ENCODE results near the gene GPX7.

GPX7 gene

DNA sequence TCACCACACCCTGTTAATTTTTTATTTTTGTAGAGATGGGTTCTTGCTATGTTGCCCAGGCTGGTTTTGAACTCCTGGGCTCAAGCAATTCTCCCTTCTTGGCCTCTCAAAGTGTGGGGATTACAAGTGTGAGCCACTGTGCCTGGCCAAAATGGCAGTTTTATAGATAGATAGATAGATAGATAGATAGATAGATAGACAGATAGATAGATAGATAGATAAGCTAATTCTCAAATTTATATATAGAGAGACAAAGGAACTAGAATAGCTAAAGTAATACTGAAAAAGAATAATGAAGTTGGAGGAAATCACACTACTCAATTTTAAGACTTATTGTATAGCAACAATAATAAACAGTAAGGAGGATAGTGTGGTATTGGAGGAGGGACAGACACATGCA is 51.9 kb downstream of the GPX7 start:
- Histone ChIP-seq H2BK5ac (ENCODE audit: low read depth, low read length, poor library complexity) (no peak overlapping the region), H3K36me3 (ENCODE audit: control insufficient read depth in 1 of 2, insufficient read depth in 2 of 2, low read length in 2 of 2) (no peaks in the 10 kb centered on the region), H3K18ac (ENCODE audit: low read length) (no peak overlapping the region), H3K4me2 (ENCODE audit: low read length) (no peak overlapping the region), H3K79me1 (ENCODE audit: low read length) (peaks cover 1% of the 10 kb centered on the region), H3K4me1 (ENCODE audit: control insufficient read depth in 1 of 2, insufficient read depth in 2 of 2, low read length in 2 of 2) (peaks cover 2 to 3% of the 10 kb centered on the region in 2 experiments), H4K91ac (ENCODE audit: low read depth, low read length) (peak overlapping the region; percentile 5), H2BK12ac (ENCODE audit: low read length) (no peak overlapping the region), H3K4me3 (ENCODE audit: low read depth, low read length) (no peak overlapping the region), H4K12ac (ENCODE audit: low read depth, low read length) (no peak overlapping the region), H3K4ac (ENCODE audit: low read depth, low read length) (no peak overlapping the region), H3K27me3 (ENCODE audit: insufficient read depth, low read length) (no peaks in the 10 kb centered on the region), H2BK120ac (ENCODE audit: insufficient read depth, low read length, poor library complexity) (no peak overlapping the region), H4K8ac (ENCODE audit: low read depth, low read length) (no peak overlapping the region), H2AK5ac (ENCODE audit: low read length) (no peak overlapping the region), H2AFZ (ENCODE audit: insufficient read depth, low read length, poor library complexity) (no peak overlapping the region), H3K23ac (ENCODE audit: low read length) (no peak overlapping the region), H3K14ac (ENCODE audit: low read length) (no peak overlapping the region), H3K27ac (ENCODE audit: low read depth, low read length) (no peak overlapping the region), H3K79me2 (ENCODE audit: control insufficient read depth, insufficient read depth, low read length, poor library complexity) (no peaks in the 10 kb centered on the region), H3K9me3 (ENCODE audit: insufficient read depth, low read depth, low read length) (no peaks in the 10 kb centered on the region), H3K9ac (ENCODE audit: low read length) (no peak overlapping the region)
- no peak for DNase-seq

DNA sequence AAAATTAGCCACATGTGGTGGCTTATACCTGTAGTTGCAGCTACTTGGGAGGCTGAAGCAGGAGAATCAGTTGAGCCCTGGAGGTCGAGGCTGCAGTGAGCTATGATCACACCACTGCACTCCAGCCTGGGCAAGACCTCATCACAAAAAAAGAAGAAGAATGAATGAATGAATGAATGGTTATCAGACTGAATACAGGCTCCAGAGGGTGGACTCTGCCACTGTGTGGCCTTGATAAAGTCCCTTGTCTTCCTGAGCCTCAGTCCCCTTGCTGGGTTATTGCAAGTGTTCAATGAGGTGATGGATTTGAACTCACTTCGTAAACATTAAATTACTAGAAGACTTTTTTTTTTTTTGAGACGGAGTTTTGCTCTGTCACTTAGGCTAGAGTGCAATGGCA is 55.5 kb downstream of the GPX7 start:
- H4K91ac ChIP-seq (ENCODE audit: low read depth, low read length) = no peak overlapping the region
- WGBS (ENCODE audit: extremely low coverage, insufficient coverage, insufficient read length) = no CpG with 5 or more reads among the region's 3 CpGs
- no peak overlapping the region for H3K18ac ChIP-seq (ENCODE audit: low read length)
- no peak overlapping the region for H4K8ac ChIP-seq (ENCODE audit: low read depth, low read length)
- H3K23ac ChIP-seq (ENCODE audit: low read length) = no peak overlapping the region
- no peak overlapping the region for H3K4ac ChIP-seq (ENCODE audit: low read depth, low read length)
- H3K9me3 ChIP-seq (ENCODE audit: insufficient read depth, low read depth, low read length) = no peaks in the 10 kb centered on the region
- H3K27me3 ChIP-seq (ENCODE audit: insufficient read depth, low read length) = no peaks in the 10 kb centered on the region
- no peak overlapping the region for H2BK5ac ChIP-seq (ENCODE audit: low read depth, low read length, poor library complexity)
- no peak for DNase-seq
- no peak overlapping the region for H3K27ac ChIP-seq (ENCODE audit: low read depth, low read length)
- H2AFZ ChIP-seq (ENCODE audit: insufficient read depth, low read length, poor library complexity) = no peak overlapping the region
- H3K36me3 ChIP-seq (ENCODE audit: control insufficient read depth in 1 of 2, insufficient read depth in 2 of 2, low read length in 2 of 2) = no peaks in the 10 kb centered on the region
- no peak overlapping the region for H2BK12ac ChIP-seq (ENCODE audit: low read length)
- H4K12ac ChIP-seq (ENCODE audit: low read depth, low read length) = no peak overlapping the region
- H3K79me2 ChIP-seq (ENCODE audit: control insufficient read depth, insufficient read depth, low read length, poor library complexity) = peaks cover 2% of the 10 kb centered on the region
- H2BK120ac ChIP-seq (ENCODE audit: insufficient read depth, low read length, poor library complexity) = no peak overlapping the region
- H3K14ac ChIP-seq (ENCODE audit: low read length) = no peak overlapping the region
- H3K4me3 ChIP-seq (ENCODE audit: low read depth, low read length) = no peak overlapping the region
- H3K4me1 ChIP-seq (ENCODE audit: control insufficient read depth in 1 of 2, insufficient read depth in 2 of 2, low read length in 2 of 2) = peaks cover 18 to 22% of the 10 kb centered on the region in 2 experiments
- peaks cover 16% of the 10 kb centered on the region for H3K79me1 ChIP-seq (ENCODE audit: low read length)
- H3K9ac ChIP-seq (ENCODE audit: low read length) = no peak overlapping the region
- H2AK5ac ChIP-seq (ENCODE audit: low read length) = no peak overlapping the region
- no peak overlapping the region for H3K4me2 ChIP-seq (ENCODE audit: low read length)

Measured in trophoblast cell (in vitro differentiated cells and primary cell).